Activated CD8-positive, alpha-beta memory T cell treated with anti-CD3 and anti-CD28 coated beads for 1 hour (primary cell): ENCODE results near the gene GPR89B.
"Not testable (repeated sequence)": the region's sequence is repeated elsewhere in the genome, so short reads cannot be mapped to it uniquely, and the experiment has no call there.

ENCODE experiments used
- DNase-seq, 2 donors: peaks; one replicate each; pipeline ENCODE4 v3.0.0-alpha.2; 2020; ENCODE audit warnings: low read depth in 1 of 2; ENCODE audit errors: extremely low read depth in 1 of 2

The GPR89B gene

DNA sequence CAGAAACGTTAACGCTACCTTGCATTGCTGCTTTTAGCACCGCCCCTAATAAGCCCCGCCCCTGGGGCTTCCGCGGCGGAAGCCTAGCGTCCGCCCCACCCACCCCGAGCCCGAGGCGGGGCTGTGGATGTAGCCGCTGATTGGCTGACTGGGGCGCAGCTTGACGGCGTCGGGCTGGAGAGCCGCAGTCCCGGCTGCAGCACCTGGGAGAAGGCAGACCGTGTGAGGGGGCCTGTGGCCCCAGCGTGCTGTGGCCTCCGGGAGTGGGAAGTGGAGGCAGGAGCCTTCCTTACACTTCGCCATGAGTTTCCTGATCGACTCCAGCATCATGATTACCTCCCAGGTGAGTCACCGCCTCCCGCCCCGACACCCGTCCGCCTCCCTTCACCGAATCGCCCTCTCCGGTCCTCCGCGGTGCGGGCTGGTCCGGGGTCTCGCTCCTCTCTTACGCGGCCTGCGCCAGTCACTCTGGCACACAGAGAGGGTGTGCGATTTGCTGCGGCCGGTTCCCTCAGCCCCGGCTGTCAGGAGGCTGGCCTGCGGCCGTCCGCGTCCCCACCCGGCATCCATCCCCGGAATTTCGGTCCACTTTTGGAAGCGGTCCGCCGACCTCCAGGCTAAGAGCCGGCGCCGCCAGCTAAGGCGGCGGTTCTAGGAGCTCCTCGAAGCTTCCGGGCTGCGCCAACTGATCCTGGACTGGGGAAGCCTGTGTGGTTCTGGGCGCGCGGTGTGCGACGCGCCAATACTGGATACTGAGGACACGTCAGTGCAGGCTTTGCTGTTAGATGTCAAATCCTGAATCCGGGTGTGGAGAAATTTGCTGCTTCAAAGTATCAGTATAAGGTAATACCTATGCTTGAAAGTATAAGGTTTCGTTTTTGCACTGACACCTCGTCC is at the start of gene GPR89B:
Gene GPR89B, plus strand, starts transcription at position 185 of the 897 bp plus-strand sequence. Its CDS starts 117 bp downstream, at position 302.
- peak; percentile 69 to 90 for DNase-seq

DNA sequence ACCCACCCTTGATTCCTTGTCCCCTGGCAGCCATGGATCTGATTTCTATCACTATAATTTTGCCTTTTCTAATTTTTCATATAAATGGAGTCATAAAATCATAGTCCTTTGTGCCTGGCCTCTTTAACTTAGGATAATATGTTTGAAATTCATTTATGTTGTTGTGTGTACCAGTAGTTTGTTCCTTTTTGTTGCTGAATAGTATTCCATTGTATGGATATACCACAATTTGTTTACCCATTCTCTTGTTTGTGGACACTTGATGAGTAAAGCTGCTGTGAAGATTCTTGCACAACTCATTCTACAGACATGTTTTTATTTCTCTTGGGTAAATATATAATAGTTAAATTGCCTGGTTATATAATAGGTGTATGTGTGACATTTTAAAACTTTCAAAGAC is 48.3 kb upstream of the GPR89B start:
- DNase-seq = no peak

DNA sequence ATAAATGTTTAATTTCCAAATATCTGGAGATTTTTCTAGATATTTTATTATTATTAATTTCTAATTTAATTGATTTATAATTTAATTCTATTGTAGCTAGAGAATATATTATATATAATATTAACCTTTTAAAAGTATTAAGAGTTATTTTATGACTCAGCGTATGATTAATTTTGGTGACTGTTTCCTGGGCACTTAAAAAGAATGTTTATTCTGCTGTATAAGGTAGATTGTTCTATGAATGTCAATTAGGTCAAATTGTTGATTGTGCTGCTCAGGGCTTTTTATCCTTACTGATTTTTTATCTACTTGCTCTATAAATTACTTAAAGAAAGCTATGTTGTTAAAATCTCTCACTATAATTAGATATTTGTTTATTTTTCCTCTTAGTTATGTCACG is 45.7 kb upstream of the GPR89B start:
- no peak for DNase-seq

GRCh38 chr1:147890177-147890790 is 37.9 kb upstream of the GPR89B start:
- DNase-seq = peak; percentile 9 to 31

DNA sequence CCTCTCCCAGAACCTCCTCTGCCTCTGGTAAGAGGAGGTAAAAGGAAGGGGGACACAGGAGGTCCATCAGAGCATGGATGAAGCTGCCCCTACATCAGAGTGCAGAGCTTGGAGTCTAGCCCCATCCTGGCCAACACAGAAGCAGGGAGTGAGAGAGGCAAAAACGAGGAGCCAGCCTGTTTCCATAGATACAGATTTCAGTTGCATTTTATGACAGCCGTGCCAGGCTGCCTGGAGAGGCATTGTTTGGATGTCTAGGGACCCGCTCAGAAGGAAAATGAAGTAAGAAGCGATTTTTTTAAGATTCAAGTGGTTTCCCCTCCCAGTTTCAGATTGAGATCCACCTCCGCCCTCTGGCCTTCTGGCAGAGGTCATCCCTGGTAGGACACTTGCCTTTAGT is 37.1 kb upstream of the GPR89B start:
- no peak for DNase-seq

- no peak for DNase-seq
Observed at GRCh38 chr1:147892216-147892615, 36.0 kb upstream of the GPR89B start.

- no peak for DNase-seq
Observed at GRCh38 chr1:147892731-147893214, 35.4 kb upstream of the GPR89B start.

DNA sequence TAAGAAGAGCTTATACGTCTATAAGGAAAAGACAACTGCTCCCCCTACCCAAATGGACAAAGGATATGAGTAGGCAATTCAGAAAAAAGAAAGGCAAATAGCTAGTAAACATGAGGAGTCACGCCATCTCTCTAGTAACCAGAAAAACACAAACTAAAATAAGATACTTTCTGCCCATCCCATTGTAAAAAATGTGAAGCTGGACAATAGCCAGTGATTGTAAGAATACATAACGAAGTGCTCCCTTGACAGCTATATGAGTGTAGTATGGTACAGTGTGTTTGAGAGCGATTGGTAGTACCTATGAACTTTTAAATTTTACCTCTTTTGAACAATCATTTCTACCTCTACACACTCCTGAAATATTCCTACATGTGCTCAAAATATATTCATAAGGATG is 33.1 kb upstream of the GPR89B start:
- no peak for DNase-seq

GRCh38 chr1:147897029-147897752 is 31.0 kb upstream of the GPR89B start:
- no peak for DNase-seq

- no peak for DNase-seq
Observed at GRCh38 chr1:147897789-147898188, 30.4 kb upstream of the GPR89B start.

DNA sequence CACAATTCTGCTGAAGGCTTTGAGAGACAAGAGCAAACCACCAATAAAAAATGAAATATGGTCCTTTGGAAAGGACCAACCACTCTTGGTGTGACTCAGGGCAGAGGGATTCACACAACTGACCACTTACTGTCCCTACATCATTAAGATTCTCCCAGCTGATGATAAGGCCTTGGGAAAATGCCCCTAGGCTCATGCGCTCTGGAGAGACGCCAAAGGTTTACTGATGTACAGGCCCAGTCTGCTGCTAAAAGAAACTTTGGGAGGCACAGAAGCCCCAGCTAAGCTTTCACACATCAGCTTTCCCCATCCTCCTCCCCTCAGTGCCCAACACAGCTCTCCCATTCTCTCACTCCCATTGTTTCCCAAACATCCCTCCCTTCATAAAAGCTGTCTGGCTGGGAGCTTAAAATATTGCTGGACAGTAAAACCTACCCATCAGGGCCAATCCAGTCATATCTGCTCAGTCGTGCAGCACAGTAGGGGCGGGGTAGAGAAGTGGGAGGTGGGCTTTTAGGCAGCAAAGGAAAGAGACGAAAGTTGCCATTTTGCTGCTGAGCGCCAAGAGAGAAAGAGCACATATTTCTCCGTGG is 25.9 kb upstream of the GPR89B start, which contains the start of gene GJA8:
Gene GJA8, plus strand, starts transcription at position 543 of the 593 bp plus-strand sequence. CDS start 5,161 bp downstream, outside the sequence.
- DNase-seq = no peak

DNA sequence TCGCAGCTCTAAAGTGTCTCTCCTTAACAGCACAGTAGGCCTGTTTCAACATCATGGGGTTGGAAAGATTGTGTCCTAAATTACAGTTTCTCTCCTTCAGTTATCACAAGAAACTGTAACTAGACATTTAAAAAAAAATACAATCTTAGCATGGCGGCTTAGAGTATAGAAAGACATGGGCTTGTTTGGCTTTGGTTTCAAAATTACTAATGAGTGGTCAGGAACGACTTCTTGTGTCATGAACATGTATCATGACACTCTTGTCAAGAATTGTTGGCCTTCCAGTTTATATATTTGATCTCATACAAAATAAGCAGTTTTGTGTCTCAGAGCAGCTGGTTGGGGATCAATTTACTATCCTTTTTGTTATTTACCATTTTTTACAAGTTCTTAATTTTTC is 23.5 kb upstream of the GPR89B start:
- no peak for DNase-seq

GRCh38 chr1:147907786-147908509 is 20.3 kb upstream of the GPR89B start:
- no peak for DNase-seq

DNA sequence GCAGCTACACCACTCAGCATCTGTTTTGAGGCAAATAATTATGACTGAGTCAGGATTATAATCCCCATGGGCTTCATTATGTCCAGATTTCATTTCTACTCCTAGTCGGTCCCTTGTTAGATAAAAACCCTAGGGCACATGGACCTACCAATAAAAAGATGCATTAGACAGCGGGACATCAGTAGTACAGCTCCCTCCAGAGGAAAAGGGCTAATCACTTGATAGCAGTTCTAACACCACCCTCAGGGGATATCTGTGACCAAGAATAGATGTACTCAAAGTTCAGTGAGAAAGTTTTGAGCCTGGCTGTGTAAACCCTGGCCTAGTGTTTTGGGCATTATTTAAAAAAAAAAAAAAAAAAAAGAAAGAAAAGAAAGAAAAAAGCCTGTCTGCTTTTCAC is 15.7 kb upstream of the GPR89B start:
- no peak for DNase-seq

- no peak for DNase-seq
Observed at GRCh38 chr1:147913362-147913942, 14.8 kb upstream of the GPR89B start.

DNA sequence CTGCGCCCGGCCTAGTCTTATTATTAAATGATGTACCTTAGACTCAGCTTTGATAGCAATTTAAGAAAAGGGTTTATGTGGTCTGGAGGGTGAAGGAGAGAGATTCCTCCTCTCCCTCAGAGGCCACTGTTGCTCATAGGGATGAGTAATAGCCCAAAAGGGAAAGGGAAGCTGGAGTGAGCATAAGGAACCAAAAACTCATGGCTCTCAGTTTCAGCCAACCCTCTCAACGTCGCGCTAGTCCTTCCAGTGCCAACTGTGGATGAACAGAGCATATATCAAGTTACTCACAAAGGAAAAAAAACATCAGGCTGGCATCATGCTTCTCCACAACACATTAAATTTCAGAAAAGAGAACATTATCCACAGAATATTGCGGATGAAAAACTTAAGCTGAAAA is 8.3 kb upstream of the GPR89B start:
- no peak for DNase-seq

DNA sequence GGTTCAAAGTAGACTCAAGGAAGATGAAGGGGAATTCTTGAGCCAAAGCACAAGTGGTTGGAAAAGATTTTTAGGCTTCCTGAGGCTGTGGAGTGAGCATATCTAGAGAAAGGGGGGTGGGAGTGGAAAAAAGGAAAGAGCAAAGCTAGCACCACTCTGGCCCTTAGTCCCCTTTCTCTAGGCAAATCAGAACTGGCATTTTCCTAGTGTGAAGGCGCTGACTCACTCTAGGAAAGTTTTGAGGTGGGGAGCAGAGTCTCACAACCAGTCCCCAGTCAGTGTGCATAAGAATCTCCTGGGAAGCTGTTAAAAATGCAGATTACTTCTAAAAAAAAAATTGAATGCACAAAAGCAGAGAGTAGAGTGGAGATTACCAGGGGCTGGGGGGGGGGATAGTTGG is 3.4 kb upstream of the GPR89B start:
- DNase-seq = no peak

GRCh38 chr1:147927215-147927614 is 1.0 kb upstream of the GPR89B start:
- not testable (repeated sequence) for DNase-seq

- DNase-seq = not testable (repeated sequence)
Observed at GRCh38 chr1:147927689-147928088, 531 bp upstream of the GPR89B start.

DNA sequence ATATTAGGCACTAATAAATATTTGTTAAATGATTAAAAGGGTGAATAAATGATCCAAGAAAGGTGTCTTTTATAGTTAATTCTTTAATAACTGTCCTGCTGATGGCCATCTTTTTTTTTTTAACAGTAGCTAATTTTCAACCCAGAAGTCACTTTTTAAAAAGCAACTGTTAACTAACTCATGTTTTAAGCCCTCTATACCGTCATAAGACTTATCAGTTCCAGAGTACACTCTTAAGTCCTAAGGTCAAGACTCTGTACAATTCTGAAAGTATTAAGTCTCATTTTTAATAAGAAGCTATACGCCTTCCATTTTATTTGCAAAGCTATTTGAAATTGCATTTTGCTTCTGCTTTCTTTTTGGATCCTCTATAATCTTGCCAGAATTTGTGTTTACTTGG is 2.9 kb downstream of the GPR89B start:
- not testable (repeated sequence) for DNase-seq
